ENCODE results near the gene TUBA4B. TPM values are rescaled to one million over a fixed set of nuclear protein-coding genes. Genes with fewer than 3 reads are reported as not detected.
A peak's percentile ranks its signal among the peaks of the same experiment; 100 is the strongest.

TUBA4B gene
- total RNA-seq, 4 donors from 2014 or later: not detected

DNA sequence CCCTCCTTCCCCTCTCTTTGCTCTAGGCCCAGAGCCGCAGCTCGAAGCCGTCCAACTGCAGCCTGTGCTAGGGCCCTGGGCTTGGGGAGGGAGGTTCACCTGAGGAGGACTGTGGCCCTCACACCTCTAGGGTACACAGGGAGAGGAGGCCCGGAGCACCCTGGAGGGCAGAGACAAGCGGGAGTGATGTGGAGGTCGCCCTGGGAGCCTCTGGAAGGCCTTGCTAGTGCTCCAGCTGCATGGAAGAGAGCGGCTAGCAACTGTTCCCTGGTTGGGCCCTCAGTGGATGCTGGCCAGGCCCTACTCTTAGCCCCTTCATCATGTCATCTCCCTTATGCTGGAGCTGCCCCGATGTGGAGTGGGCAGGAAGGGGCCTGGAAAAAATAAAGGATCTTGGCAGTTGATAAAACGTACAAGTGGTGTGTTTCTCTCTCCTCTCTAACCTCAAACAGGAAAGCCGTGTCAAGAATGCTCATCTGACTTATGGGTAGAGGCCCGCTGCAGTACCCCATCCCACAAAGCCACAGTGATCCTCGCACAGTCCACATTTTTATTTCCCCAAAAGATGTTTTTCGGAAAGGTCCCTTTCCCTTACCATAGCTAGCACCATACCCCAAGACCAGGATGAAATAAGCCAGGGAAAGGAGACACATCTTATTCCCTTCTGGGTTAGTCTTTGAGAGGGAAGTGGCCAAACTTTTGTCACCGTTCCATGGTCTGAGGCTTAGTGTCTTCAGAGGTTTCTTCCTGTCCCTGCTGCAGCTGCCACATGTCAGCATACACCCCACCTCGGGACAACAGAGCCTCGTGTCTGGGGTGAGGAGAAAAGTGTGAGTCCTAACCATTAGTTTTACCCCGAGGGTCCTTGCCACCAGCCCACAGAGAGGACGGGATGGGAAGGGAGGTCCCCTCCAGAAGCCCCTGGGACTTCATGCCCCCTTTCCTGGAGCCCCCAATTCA lies 43.5 kb upstream of the TUBA4B start:
- no peak for DNase-seq
- peaks cover 7 to 21% (median 20%) of the 10 kb centered on the region in 4 donors for H3K4me1 ChIP-seq
- H3K27me3 ChIP-seq: no peaks in the 10 kb centered on the region
- peaks cover 0 to 4% (median 0%) of the 10 kb centered on the region in 4 donors for H3K36me3 ChIP-seq
- no peaks in the 10 kb centered on the region for H3K9me3 ChIP-seq
- in situ Hi-C loops (cut with MboI; ENCODE audit: low pct_ligation_motif_present in 1 of 4, low pct_unique_long_range_greater_than_20kb in 1 of 4, low sequenced_read_pairs in 3 of 4) (loop anchor here in 2 of 4 donors (5.0 to 10.0 kb wide), 2 partner anchors 37 to 45 kb away; partner anchors contain the start of genes NHEJ1 (in 1 of the 2) and SLC23A3 (in 1 of the 2)), intact Hi-C loops (cut with DNase I; ENCODE audit: low total_unique reads) (no loop called here)
- H3K4me3 ChIP-seq: no peak overlapping the region
- H3K27ac ChIP-seq: peak overlapping the region in 3 of 4 donors; percentile 6 to 9 (median 8)
- no peak for TF ChIP-seq POLR2A (IDR thresholded peaks at IDR 0.05)
- TF ChIP-seq EP300 (IDR thresholded peaks at IDR 0.05; ENCODE audit: low read depth): no peak
- no peak for TF ChIP-seq CTCF (IDR thresholded peaks at IDR 0.05)
- no peak for TF ChIP-seq POLR2AphosphoS5 (IDR thresholded peaks at IDR 0.05)
- WGBS, 2 donors (ENCODE audit: low coverage in 1 of 2): 76 to 77% methylated on average over 7 to 18 of the region's 18 CpGs

DNA sequence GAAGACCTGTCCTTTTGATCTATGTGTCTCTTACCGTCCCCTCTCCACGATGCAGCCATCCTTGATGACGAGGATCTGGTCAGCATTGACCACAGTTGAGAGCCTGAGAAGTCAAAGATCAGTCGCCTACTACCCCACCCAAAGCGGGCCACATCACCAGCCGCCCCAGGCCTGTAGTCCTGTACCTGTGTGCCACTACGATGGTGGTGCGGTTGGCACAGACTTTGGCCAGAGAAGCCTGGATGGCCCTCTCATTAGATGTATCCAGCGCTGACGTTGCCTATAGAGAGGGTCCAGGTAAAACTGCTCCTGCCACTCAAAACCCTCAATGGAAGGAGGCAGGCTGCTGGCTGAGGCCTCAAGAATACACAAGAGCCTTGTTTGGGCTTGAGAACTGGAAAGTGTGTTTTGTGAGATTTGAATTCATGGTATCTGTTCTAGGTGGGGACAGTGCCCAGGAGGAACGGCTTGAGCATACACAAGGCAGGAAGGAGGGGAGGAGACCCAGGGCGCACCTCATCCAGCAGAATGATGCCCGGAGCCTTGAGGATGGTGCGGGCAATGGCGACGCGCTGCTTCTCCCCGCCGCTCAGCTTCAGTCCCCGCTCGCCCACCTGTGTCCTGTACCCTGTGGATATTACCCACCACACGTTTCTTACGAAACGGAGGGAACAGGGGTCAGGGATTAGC lies 42.7 kb upstream of the TUBA4B start:
- peaks cover 7 to 21% (median 20%) of the 10 kb centered on the region in 4 donors for H3K4me1 ChIP-seq
- 96 to 100% methylated on average over 7 to 24 of the region's 24 CpGs for WGBS, 2 donors (ENCODE audit: low coverage in 1 of 2)
- H3K9me3 ChIP-seq: no peaks in the 10 kb centered on the region
- no peaks in the 10 kb centered on the region for H3K27me3 ChIP-seq
- peak overlapping the region in 2 of 4 donors; percentile 8 to 9 for H3K27ac ChIP-seq
- no peak for DNase-seq
- TF ChIP-seq POLR2A (IDR thresholded peaks at IDR 0.05) (no peak), CTCF (IDR thresholded peaks at IDR 0.05) (no peak), EP300 (IDR thresholded peaks at IDR 0.05; ENCODE audit: low read depth) (no peak), POLR2AphosphoS5 (IDR thresholded peaks at IDR 0.05) (no peak)
- H3K4me3 ChIP-seq: no peak overlapping the region
- in situ Hi-C loops (cut with MboI; ENCODE audit: low pct_ligation_motif_present in 1 of 4, low pct_unique_long_range_greater_than_20kb in 1 of 4, low sequenced_read_pairs in 3 of 4) (loop anchor here in 1 of 4 donors (10.0 kb wide), 1 partner anchor 46 kb away; the partner anchor contains the start of gene NHEJ1), intact Hi-C loops (cut with DNase I; ENCODE audit: low total_unique reads) (no loop called here)
- H3K36me3 ChIP-seq: peaks cover 0 to 4% (median 0%) of the 10 kb centered on the region in 4 donors

GRCh38 chr2:219210886-219211362 lies 42.1 kb upstream of the TUBA4B start:
- no peak for DNase-seq
- WGBS, 2 donors (ENCODE audit: low coverage in 1 of 2): 80 to 92% methylated on average over 1 to 9 of the region's 9 CpGs
- in situ Hi-C loops (cut with MboI; ENCODE audit: low pct_ligation_motif_present in 1 of 4, low pct_unique_long_range_greater_than_20kb in 1 of 4, low sequenced_read_pairs in 3 of 4) (loop anchor here in 1 of 4 donors (10.0 kb wide), 1 partner anchor 46 kb away; the partner anchor contains the start of gene NHEJ1), intact Hi-C loops (cut with DNase I; ENCODE audit: low total_unique reads) (no loop called here)
- no peak overlapping the region for H3K4me3 ChIP-seq
- H3K27me3 ChIP-seq: no peaks in the 10 kb centered on the region
- H3K4me1 ChIP-seq: peaks cover 7 to 18% (median 16%) of the 10 kb centered on the region in 4 donors
- H3K9me3 ChIP-seq: no peaks in the 10 kb centered on the region
- H3K36me3 ChIP-seq: peaks cover 0 to 4% (median 0%) of the 10 kb centered on the region in 4 donors
- no peak for TF ChIP-seq EP300 (IDR thresholded peaks at IDR 0.05; ENCODE audit: low read depth)
- no peak for TF ChIP-seq CTCF (IDR thresholded peaks at IDR 0.05)
- no peak for TF ChIP-seq POLR2AphosphoS5 (IDR thresholded peaks at IDR 0.05)
- no peak for TF ChIP-seq POLR2A (IDR thresholded peaks at IDR 0.05)
- peak overlapping the region in 1 of 4 donors; percentile 5 for H3K27ac ChIP-seq
